ENCODE data around the gene NUDCD3.

GRCh38 chr7:44488955-44489354 lies 1.5 kb downstream of the NUDCD3 start:
- TF ChIP-seq POLR2A (IDR thresholded peaks at IDR 0.05) = no peak
- no peak for TF ChIP-seq EP300 (IDR thresholded peaks at IDR 0.05)
- no peak for TF ChIP-seq POLR2AphosphoS5 (IDR thresholded peaks at IDR 0.05)
